ENCODE results near the gene ZNF37A.
"Not testable (repeated sequence)": the region's sequence is repeated elsewhere in the genome, so short reads cannot be mapped to it uniquely, and the experiment has no call there.

Gene ZNF37A

DNA sequence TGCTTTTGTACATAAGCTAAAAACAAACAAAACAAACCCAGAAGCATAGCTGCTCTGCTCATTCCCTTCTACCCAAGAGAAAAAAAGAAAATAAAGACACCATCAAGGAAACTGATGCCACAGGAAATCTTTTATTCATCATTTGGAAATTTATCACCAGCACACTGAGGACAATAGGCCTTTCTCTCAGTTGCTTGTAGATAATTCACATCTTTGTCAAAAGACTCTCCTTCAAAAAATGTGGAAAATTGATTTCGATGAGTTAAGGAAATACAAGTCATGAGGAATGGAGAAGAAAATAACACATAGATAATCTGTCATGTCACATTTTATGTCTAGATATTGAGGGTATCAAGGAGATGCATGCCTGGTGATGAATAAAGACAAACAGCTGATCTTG is 53.5 kb downstream of the ZNF37A start:
- DNase-seq (ENCODE audit: insufficient read length, low spot score) (no peak), FAIRE-seq (no peak)
- TF ChIP-seq POLR2AphosphoS5 (IDR thresholded peaks at IDR 0.05; ENCODE audit: low read depth, low read length): no peak
- TF ChIP-seq POLR2A (IDR thresholded peaks at IDR 0.05; ENCODE audit: low read depth, low read length): no peak
- no peak for TF ChIP-seq POU2F2 (IDR thresholded peaks at IDR 0.05; ENCODE audit: low read depth, low read length)
- no peak for TF ChIP-seq SPI1 (IDR thresholded peaks at IDR 0.05; ENCODE audit: low read depth, low read length)
- TF ChIP-seq TAF1 (IDR thresholded peaks at IDR 0.05; ENCODE audit: low read depth, low read length): no peak
- no peak for TF ChIP-seq PAX5 (IDR thresholded peaks at IDR 0.05; ENCODE audit: insufficient read depth, low read length, severe bottlenecking)

DNA sequence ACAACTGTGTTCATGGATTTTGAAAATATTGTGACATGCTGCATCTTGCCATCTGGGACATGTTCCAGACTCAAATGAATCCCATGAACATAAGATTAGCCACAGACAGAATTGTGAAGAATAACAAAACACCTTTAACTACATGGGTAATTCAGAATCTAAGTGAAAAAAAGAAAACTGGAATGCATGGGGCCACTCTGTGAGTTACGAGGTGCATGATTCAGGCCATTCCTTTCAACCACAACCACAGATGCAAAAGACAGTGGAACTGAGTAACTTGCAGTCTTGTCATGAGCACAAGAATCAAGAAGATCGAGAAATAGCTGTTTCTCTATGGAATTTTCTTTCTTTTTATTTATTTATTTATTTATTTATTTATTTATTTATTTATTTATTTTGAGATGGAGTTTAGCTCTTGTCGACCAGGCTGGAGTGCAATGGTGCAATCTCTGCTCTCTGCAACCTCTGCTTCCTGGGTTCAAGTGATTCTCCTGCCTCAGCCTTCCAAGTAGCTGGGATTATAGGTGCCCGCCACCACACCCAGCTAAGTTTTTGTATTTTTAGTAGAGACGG is 56.8 kb downstream of the ZNF37A start:
- not testable (repeated sequence) for FAIRE-seq; DNase-seq (ENCODE audit: insufficient read length, low spot score)

DNA sequence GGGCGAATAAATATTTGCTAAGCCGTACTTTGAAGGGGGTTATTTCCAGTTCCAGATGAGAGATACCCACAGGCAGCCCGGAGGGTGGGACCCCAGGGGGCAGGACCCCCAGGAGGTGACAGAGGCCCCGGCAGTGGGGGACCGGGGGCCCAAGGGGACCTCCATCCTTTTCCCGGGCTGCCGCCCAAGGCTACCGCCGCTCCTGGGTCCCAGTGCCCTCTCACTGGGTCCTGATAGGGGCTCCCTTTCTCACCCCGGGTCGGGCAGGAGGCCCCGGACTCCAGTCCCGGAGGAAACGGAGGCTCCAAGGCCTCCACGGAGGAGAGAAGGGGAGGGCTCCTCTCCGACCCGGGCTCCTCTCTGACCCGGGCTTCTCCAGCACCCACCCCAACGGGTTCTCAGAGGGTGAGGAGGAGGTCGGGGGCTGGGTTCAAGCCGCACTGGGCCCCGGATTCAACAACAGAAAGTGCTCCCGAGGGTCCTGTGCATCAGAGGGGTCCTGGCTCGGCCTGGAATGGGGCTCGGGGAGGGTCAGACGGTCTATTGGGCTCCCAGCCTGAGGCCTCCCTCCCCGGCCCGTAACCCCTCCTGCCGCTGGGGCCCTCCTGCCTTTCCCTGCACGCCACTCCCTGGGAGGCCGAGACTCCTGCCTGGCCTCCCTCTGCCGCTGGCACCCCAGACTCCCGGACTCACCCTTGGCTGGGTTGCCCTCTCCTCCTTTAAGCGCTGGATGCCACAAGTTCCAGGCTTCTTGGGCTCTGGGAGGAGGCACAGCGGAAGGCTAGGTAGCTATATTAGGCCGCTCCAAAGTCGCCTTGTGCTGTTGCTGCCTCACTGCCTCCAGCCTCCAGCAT is 62.5 kb downstream of the ZNF37A start:
- DNase-seq (ENCODE audit: insufficient read length, low spot score) (no peak), FAIRE-seq (no peak)
- TF ChIP-seq POLR2A (IDR thresholded peaks at IDR 0.05; ENCODE audit: low read depth, low read length) (no peak), PAX5 (IDR thresholded peaks at IDR 0.05; ENCODE audit: insufficient read depth, low read length, severe bottlenecking) (no peak), SPI1 (IDR thresholded peaks at IDR 0.05; ENCODE audit: low read depth, low read length) (no peak), POLR2AphosphoS5 (IDR thresholded peaks at IDR 0.05; ENCODE audit: low read depth, low read length) (no peak), TAF1 (IDR thresholded peaks at IDR 0.05; ENCODE audit: low read depth, low read length) (no peak), POU2F2 (IDR thresholded peaks at IDR 0.05; ENCODE audit: low read depth, low read length) (no peak)

DNA sequence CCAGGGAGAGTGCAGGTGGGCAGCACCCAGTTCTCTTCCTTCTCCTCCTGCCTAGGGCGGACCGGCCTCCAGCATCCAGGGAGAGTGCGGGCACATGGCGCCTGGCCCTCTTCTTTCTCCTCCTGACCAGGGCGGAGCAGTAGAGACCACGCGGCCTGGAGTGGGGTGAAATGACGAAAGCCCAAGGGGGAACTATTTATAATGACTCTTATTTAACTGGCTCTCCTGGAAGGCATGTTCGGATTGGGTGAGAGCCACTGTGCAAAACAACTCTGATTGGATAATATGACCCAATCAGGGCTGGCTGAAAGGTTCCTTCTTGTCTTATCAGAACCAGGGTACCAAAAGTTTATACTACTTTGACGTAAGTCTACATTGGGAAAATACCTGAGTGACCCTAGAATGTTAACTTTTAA is 63.1 kb downstream of the ZNF37A start:
- no peak for DNase-seq (ENCODE audit: insufficient read length, low spot score)
- FAIRE-seq: no peak
- TF ChIP-seq SPI1 (IDR thresholded peaks at IDR 0.05; ENCODE audit: low read depth, low read length): no peak
- TF ChIP-seq POLR2A (IDR thresholded peaks at IDR 0.05; ENCODE audit: low read depth, low read length): no peak
- TF ChIP-seq TAF1 (IDR thresholded peaks at IDR 0.05; ENCODE audit: low read depth, low read length): no peak

DNA sequence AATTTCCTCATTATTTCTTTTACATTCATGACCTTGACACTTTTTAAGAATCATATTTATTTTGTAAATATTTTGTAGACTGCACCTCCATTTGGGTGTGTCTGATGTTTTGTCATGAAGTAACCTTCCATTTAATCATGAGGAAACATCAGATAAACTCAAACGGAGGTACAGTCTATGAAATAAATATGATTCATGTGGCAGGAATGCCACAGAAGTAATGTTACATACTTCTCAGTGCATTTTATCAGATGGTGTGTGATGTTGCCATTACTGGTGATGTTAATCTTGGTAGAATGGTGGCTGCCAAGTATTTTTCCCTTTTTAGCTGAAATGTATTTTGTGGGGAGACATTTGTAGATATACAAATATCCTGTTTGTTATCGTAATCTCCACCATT is 64.9 kb downstream of the ZNF37A start:
- DNase-seq (ENCODE audit: insufficient read length, low spot score) (no peak), FAIRE-seq (no peak)
- TF ChIP-seq TAF1 (IDR thresholded peaks at IDR 0.05; ENCODE audit: low read depth, low read length) (no peak), SPI1 (IDR thresholded peaks at IDR 0.05; ENCODE audit: low read depth, low read length) (no peak)

DNA sequence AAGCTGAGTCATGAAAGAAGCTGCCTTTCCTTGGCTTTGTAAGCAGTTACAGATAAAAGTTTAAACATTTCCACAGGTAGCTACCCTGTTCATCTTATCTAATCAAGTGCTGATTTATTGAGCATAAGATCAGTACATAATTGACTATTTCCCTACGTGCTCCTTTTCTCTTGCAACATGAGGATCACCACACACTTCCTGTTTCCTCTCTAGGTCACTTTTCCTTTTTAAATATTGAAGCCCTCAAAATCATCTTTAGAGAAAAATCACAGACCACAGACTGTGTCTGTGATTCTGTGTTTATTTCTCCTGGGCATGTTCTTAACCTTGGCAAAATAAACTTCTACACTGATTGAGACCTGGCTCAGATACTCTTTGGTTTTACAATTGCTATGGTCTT is 69.5 kb downstream of the ZNF37A start:
- DNase-seq (ENCODE audit: insufficient read length, low spot score) (no peak), FAIRE-seq (no peak)
- TF ChIP-seq PAX5 (IDR thresholded peaks at IDR 0.05; ENCODE audit: insufficient read depth, low read length, severe bottlenecking) (no peak), SPI1 (IDR thresholded peaks at IDR 0.05; ENCODE audit: low read depth, low read length) (no peak), POLR2AphosphoS5 (IDR thresholded peaks at IDR 0.05; ENCODE audit: low read depth, low read length) (no peak), POLR2A (IDR thresholded peaks at IDR 0.05; ENCODE audit: low read depth, low read length) (no peak), POU2F2 (IDR thresholded peaks at IDR 0.05; ENCODE audit: low read depth, low read length) (no peak), TAF1 (IDR thresholded peaks at IDR 0.05; ENCODE audit: low read depth, low read length) (no peak)

DNA sequence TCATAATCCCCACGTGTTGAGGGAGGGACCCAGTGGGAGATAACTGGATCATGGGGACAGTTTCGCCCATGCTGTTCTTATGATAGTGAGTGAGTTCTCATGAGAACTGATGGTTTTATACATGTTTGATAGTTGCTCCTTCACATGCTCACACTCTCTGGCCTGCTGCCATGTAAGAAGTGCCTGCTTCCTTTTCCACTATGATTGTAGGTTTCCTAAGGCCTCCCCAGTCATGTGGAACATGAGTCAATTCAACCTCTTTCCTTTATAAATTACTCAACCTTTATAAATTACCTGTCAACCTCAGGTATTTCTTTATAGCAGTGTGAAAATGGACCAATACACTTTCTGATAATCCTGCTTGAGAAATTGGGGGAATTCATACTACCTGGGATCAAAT is 80.2 kb downstream of the ZNF37A start:
- no peak for TF ChIP-seq PAX5 (IDR thresholded peaks at IDR 0.05; ENCODE audit: insufficient read depth, low read length, severe bottlenecking)
- no peak for TF ChIP-seq TAF1 (IDR thresholded peaks at IDR 0.05; ENCODE audit: low read depth, low read length)
- TF ChIP-seq POLR2A (IDR thresholded peaks at IDR 0.05; ENCODE audit: low read depth, low read length): no peak
- TF ChIP-seq SPI1 (IDR thresholded peaks at IDR 0.05; ENCODE audit: low read depth, low read length): no peak
- no peak for TF ChIP-seq POLR2AphosphoS5 (IDR thresholded peaks at IDR 0.05; ENCODE audit: low read depth, low read length)
- no peak for TF ChIP-seq POU2F2 (IDR thresholded peaks at IDR 0.05; ENCODE audit: low read depth, low read length)
- DNase-seq (ENCODE audit: insufficient read length, low spot score): no peak
- no peak for FAIRE-seq

DNA sequence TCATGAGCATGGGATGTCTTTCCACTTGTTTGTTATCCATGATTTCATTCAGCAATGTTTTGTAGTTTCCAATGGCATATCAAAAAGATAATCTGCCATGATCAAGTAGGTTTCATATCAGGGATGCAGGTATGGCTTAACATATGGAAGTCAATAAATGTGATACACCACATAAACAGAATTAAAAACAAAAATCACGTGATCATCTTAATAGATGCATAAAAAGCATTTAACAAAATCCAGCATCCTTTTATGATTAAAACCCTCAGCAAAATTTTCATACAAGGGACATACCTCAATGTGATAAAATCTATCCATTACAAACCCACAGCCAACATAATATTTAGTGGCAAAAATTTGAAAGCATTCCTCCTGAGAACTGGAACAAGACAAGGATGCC is 90.3 kb downstream of the ZNF37A start:
- FAIRE-seq: no peak
- no peak for DNase-seq (ENCODE audit: insufficient read length, low spot score)
- TF ChIP-seq POLR2AphosphoS5 (IDR thresholded peaks at IDR 0.05; ENCODE audit: low read depth, low read length): no peak
- TF ChIP-seq POLR2A (IDR thresholded peaks at IDR 0.05; ENCODE audit: low read depth, low read length): no peak
- no peak for TF ChIP-seq TAF1 (IDR thresholded peaks at IDR 0.05; ENCODE audit: low read depth, low read length)
- no peak for TF ChIP-seq POU2F2 (IDR thresholded peaks at IDR 0.05; ENCODE audit: low read depth, low read length)
- no peak for TF ChIP-seq PAX5 (IDR thresholded peaks at IDR 0.05; ENCODE audit: insufficient read depth, low read length, severe bottlenecking)
- TF ChIP-seq SPI1 (IDR thresholded peaks at IDR 0.05; ENCODE audit: low read depth, low read length): no peak

All from GM12891 (cell line).